ENCODE data around the gene TOX2. TPM values are rescaled to one million over a fixed set of nuclear protein-coding genes. Genes with fewer than 3 reads are reported as not detected.

Gene TOX2
- total and polyA plus RNA-seq, 10 donors: 1.1 to 6.4 (median 5.0) TPM

- peaks cover 0 to 31% (median 23%) of the 10 kb centered on the region in 8 donors for H3K9me3 ChIP-seq
- 80 to 91% (median 82%) methylated on average over 8 of the region's 8 CpGs for WGBS, 5 donors
- peaks cover 0 to 8% (median 0%) of the 10 kb centered on the region in 6 donors for H3K4me1 ChIP-seq
- DNase-seq: no peak
- no peak overlapping the region for H3K27ac ChIP-seq
- H3K27me3 ChIP-seq (replicated peaks in 1 of 7): peaks cover 0 to under 1% (median 0%) of the 10 kb centered on the region in 7 donors
- TF ChIP-seq POLR2AphosphoS5 (IDR thresholded peaks at IDR 0.05) (no peak), CTCF (IDR thresholded peaks at IDR 0.05 in 8 of 11, conservative IDR thresholded peaks at IDR 0.05 in 3 of 11) (no peak), POLR2A (IDR thresholded peaks at IDR 0.05) (no peak)
- no peaks in the 10 kb centered on the region for H3K36me3 ChIP-seq
- intact Hi-C loops (cut with DNase I; ENCODE audit: low total_unique reads): no loop called here
- H3K4me3 ChIP-seq: no peak overlapping the region
Observed at GRCh38 chr20:43904827-43905177, 9.8 kb upstream of the TOX2 start.

GRCh38 chr20:43906505-43907034 lies 8.1 kb upstream of the TOX2 start:
- Histone ChIP-seq H3K9me3 (peaks cover 0 to 28% (median 22%) of the 10 kb centered on the region in 8 donors), H3K4me1 (no peaks in the 10 kb centered on the region), H3K27ac (no peak overlapping the region), H3K4me3 (no peak overlapping the region), H3K36me3 (no peaks in the 10 kb centered on the region), H3K27me3 (replicated peaks in 1 of 7) (peaks cover 0 to 4% (median 0%) of the 10 kb centered on the region in 7 donors)
- WGBS, 5 donors: 91 to 99% (median 99%) methylated on average over 2 of the region's 2 CpGs
- DNase-seq: no peak
- TF ChIP-seq POLR2A (IDR thresholded peaks at IDR 0.05) (no peak), POLR2AphosphoS5 (IDR thresholded peaks at IDR 0.05) (no peak), CTCF (IDR thresholded peaks at IDR 0.05 in 8 of 11, conservative IDR thresholded peaks at IDR 0.05 in 3 of 11) (no peak)
- intact Hi-C loops (cut with DNase I; ENCODE audit: low total_unique reads): no loop called here

- intact Hi-C loops (cut with DNase I; ENCODE audit: low total_unique reads): no loop called here
- H3K36me3 ChIP-seq: no peaks in the 10 kb centered on the region
- no peak overlapping the region for H3K4me3 ChIP-seq
- H3K27ac ChIP-seq: no peak overlapping the region
- no peak for TF ChIP-seq CTCF (IDR thresholded peaks at IDR 0.05 in 8 of 11, conservative IDR thresholded peaks at IDR 0.05 in 3 of 11)
- TF ChIP-seq POLR2A (IDR thresholded peaks at IDR 0.05): no peak
- no peak for TF ChIP-seq POLR2AphosphoS5 (IDR thresholded peaks at IDR 0.05)
- H3K27me3 ChIP-seq (replicated peaks in 1 of 7): peaks cover 0 to 17% (median 8%) of the 10 kb centered on the region in 7 donors
- no peak for DNase-seq
- peaks cover 0 to 5% (median 1%) of the 10 kb centered on the region in 6 donors for H3K4me1 ChIP-seq
- WGBS, 5 donors: 64 to 91% (median 79%) methylated on average over 3 of the region's 3 CpGs
- peaks cover 0 to 48% (median 34%) of the 10 kb centered on the region in 8 donors for H3K9me3 ChIP-seq
Observed at GRCh38 chr20:43909211-43909610, 5.4 kb upstream of the TOX2 start.

- H3K9me3 ChIP-seq: peaks cover 0 to 48% (median 34%) of the 10 kb centered on the region in 8 donors
- TF ChIP-seq CTCF (IDR thresholded peaks at IDR 0.05 in 8 of 11, conservative IDR thresholded peaks at IDR 0.05 in 3 of 11) (no peak), POLR2AphosphoS5 (IDR thresholded peaks at IDR 0.05) (no peak), POLR2A (IDR thresholded peaks at IDR 0.05) (no peak)
- intact Hi-C loops (cut with DNase I; ENCODE audit: low total_unique reads): no loop called here
- H3K27ac ChIP-seq: no peak overlapping the region
- no peak for DNase-seq
- no peak overlapping the region for H3K4me3 ChIP-seq
- WGBS, 5 donors: 36 to 65% (median 56%) methylated on average over 5 of the region's 5 CpGs
- H3K36me3 ChIP-seq: no peaks in the 10 kb centered on the region
- peaks cover 0 to 22% (median 11%) of the 10 kb centered on the region in 7 donors for H3K27me3 ChIP-seq (replicated peaks in 1 of 7)
- peaks cover 0 to 8% (median 3%) of the 10 kb centered on the region in 6 donors for H3K4me1 ChIP-seq
Observed at GRCh38 chr20:43909720-43910119, 4.9 kb upstream of the TOX2 start.
